Esophagus squamous epithelium (tissue), 5 donors: Measurements from ENCODE around the gene GMDS. TPM values are rescaled to one million over a fixed set of nuclear protein-coding genes. Genes with fewer than 3 reads are reported as not detected.

Experiments
- DNase-seq: peaks from one replicate; lab custom pipeline; 2025; lab: John Stamatoyannopoulos, UW
- H3K27ac ChIP-seq, 4 donors: fragments of 200-600 bp; sonication (generic); one replicate each; pipeline ENCODE4 v1.5.1; 2016 to 2019; ENCODE audit warnings: mild to moderate bottlenecking in 1 of 4
- H3K27me3 ChIP-seq, 4 donors: fragments of 200-600 bp; sonication (generic); 1 replicate in 3 of 4; 2 replicates in 1 of 4; pipeline versions ENCODE4 v1.5.1 to v1.6.0; 2017 to 2021; ENCODE audit warnings: antibody characterized with exemption in 1 of 4
- H3K36me3 ChIP-seq, 3 donors: fragments of 200-600 bp; sonication (generic); one replicate each; pipeline ENCODE4 v1.5.1; 2016 to 2019
- H3K4me1 ChIP-seq, 3 donors: fragments of 200-600 bp; sonication (generic); one replicate each; pipeline ENCODE4 v1.5.1; 2017 to 2019
- H3K4me3 ChIP-seq, 4 donors: fragments of 200-600 bp; sonication (generic); 1 replicate in 3 of 4; 2 replicates in 1 of 4; pipeline ENCODE4 v1.5.1; 2016 to 2019; ENCODE audit warnings: mild to moderate bottlenecking in 2 of 4, moderate library complexity in 1 of 4
- H3K9me3 ChIP-seq, 3 donors: fragments of 200-600 bp; sonication (generic); one replicate each; pipeline ENCODE4 v1.5.1; 2016 to 2019
- POLR2A ChIP-seq, 4 donors: fragments of 450-650 bp; IDR thresholded peaks; one replicate each; pipeline ENCODE4 v1.6.1; 2017; ENCODE audit warnings: antibody characterized with exemption in 4 of 4, mild to moderate bottlenecking in 4 of 4, moderate library complexity in 3 of 4
- WGBS, 2 donors: methylation state at CpG; one replicate each; pipeline ENCODE4 v1.1.5; 2018; 5-methylcytosine and 5-hydroxymethylcytosine counted together
- intact Hi-C: fragments of 100-400 bp; cut with DNase I; formaldehyde crosslinking; loops from one replicate; pipeline ENCODE4 v1.15.0; 2022
- total RNA-seq, 4 donors: library from RNA; depleted of rRNA; stranded (reverse); fragments of >200 nt; gene quantifications; one replicate each; pipeline ENCODE4 v1.1.0, GENCODE V29; 2016
- TF ChIP-seq, protein P1 (sequence below), 6 experiments: fragments of 450-650 bp in 4 of 6; fragments of 200-600 bp in 2 of 6; sonication (generic) in 2 of 6; IDR thresholded peaks; one replicate each; pipeline ENCODE4 v1.5.1; 2016 to 2019; ENCODE audit warnings: antibody characterized with exemption in 6 of 6, mild to moderate bottlenecking in 4 of 6, moderate library complexity in 4 of 6
- donor health status: DM: yes; HTN: yes; CAD: no.

The GMDS gene
- total RNA-seq, 4 donors from 2014 or later, result 17.9 to 58.7 (median 36.7) TPM

DNA sequence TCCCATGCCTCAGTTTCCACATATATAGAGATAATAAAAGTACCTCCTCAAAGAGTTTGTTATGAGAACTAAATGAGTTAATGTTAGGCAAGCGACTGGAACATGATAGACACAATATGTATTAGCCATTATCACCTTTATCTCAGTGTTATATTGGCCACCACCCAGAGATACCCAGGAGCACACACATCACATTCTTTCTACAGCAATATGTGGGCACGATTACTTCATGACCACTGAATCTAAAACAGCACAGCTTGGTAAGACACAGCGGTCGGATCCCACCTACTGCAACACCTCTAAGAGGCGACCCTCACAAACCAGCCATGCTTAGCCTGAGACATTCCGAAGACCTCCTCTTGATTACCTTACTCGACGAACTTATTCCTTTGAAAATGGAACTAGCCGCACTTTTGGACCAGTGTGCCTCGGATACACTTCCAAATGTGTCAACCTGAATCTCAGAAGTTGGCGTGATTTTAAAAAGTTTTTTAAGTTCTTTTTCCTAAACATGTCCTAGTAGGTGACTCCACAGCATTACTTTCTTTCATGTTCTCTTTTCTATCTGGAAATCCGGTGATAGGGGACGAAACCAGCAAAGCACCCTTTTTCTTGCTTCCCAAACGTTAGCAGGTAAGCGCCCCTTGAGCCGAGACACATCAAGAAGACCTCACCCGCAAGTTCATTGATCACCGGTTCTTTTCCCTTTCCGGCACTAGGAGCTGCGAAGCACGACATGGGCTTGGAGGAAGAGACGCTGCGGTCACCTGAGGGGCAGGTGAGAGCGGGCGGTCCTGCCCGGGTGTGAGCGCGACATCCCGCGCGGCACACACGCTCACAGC is 923 bp downstream of the GMDS start:
- Histone ChIP-seq H3K36me3 (peaks cover 0 to 6% (median 0%) of the 10 kb centered on the region in 3 donors), H3K27me3 (peaks cover 0 to 40% (median 0%) of the 10 kb centered on the region in 4 donors), H3K9me3 (no peaks in the 10 kb centered on the region), H3K4me3 (peak overlapping the region; percentile 74 to 98 (median 84)), H3K4me1 (peaks cover 7 to 30% (median 8%) of the 10 kb centered on the region in 3 donors), H3K27ac (peak overlapping the region; percentile 76 to 94 (median 86))
- intact Hi-C loops, result no loop called here
- WGBS, 2 donors, result 32 to 47% methylated on average over 18 to 26 of the region's 32 CpGs
- TF ChIP-seq, protein P1, sequence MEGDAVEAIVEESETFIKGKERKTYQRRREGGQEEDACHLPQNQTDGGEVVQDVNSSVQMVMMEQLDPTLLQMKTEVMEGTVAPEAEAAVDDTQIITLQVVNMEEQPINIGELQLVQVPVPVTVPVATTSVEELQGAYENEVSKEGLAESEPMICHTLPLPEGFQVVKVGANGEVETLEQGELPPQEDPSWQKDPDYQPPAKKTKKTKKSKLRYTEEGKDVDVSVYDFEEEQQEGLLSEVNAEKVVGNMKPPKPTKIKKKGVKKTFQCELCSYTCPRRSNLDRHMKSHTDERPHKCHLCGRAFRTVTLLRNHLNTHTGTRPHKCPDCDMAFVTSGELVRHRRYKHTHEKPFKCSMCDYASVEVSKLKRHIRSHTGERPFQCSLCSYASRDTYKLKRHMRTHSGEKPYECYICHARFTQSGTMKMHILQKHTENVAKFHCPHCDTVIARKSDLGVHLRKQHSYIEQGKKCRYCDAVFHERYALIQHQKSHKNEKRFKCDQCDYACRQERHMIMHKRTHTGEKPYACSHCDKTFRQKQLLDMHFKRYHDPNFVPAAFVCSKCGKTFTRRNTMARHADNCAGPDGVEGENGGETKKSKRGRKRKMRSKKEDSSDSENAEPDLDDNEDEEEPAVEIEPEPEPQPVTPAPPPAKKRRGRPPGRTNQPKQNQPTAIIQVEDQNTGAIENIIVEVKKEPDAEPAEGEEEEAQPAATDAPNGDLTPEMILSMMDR (IDR thresholded peaks at IDR 0.05), result no peak
- TF ChIP-seq POLR2A (IDR thresholded peaks at IDR 0.05), result no peak
- no peak for DNase-seq

DNA sequence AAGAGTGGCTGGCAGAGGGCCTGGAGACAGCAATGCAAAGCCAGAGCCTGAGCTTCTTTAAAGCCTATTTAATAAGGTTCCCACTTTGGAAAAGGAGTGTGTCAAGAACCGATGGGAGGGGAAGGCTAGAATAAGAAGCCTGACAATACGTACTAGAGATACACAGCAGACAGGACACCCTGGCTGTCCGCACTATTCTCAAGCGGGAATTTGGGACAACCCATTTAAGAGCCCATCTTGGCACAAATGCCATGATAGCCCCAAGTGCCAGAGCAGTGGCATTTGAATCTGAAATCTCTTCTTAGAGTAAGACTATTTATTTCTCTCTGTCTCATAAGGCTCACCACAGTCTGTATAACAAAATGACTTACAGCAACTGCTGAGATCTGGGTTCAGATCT is 3.1 kb downstream of the GMDS start:
- TF ChIP-seq, protein P1 (IDR thresholded peaks at IDR 0.05), result no peak
- TF ChIP-seq POLR2A (IDR thresholded peaks at IDR 0.05), result no peak
- Histone ChIP-seq H3K9me3 (no peaks in the 10 kb centered on the region), H3K27ac (no peak overlapping the region), H3K4me3 (no peak overlapping the region), H3K4me1 (peaks cover 8 to 34% (median 8%) of the 10 kb centered on the region in 3 donors), H3K36me3 (no peaks in the 10 kb centered on the region), H3K27me3 (peaks cover 0 to 52% (median 0%) of the 10 kb centered on the region in 4 donors)
- DNase-seq, result no peak
- WGBS, 2 donors, result 75 to 83% methylated on average over 4 of the region's 4 CpGs
- intact Hi-C loops, result no loop called here

DNA sequence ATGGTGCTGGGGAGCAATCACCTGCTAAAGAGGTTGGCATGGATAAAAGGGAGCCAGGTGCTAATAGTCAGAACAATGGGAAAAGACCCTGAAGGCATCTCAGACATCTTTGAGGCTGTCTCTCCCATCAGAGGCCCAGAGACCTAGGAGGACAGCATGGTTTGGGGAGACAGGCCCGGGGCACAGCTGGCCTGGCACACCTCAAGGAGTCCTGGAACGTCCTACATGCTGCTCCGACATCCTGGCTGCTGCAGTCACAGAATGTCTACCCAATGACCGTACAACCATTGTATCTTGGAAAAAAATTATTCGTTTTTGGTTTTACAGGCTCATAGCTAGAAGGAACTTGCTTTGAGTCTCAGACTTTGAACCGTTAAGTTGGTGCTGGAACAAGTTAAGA is 4.4 kb downstream of the GMDS start:
- intact Hi-C loops, result no loop called here
- no peaks in the 10 kb centered on the region for H3K36me3 ChIP-seq
- no peaks in the 10 kb centered on the region for H3K9me3 ChIP-seq
- peaks cover 0 to 35% (median 8%) of the 10 kb centered on the region in 3 donors for H3K4me1 ChIP-seq
- TF ChIP-seq, protein P1 (IDR thresholded peaks at IDR 0.05), result no peak
- no peak for TF ChIP-seq POLR2A (IDR thresholded peaks at IDR 0.05)
- no peak overlapping the region for H3K4me3 ChIP-seq
- WGBS, 2 donors, result 87 to 92% methylated on average over 6 of the region's 6 CpGs
- no peak overlapping the region for H3K27ac ChIP-seq
- H3K27me3 ChIP-seq, result peaks cover 0 to 53% (median 0%) of the 10 kb centered on the region in 4 donors
- no peak for DNase-seq

DNA sequence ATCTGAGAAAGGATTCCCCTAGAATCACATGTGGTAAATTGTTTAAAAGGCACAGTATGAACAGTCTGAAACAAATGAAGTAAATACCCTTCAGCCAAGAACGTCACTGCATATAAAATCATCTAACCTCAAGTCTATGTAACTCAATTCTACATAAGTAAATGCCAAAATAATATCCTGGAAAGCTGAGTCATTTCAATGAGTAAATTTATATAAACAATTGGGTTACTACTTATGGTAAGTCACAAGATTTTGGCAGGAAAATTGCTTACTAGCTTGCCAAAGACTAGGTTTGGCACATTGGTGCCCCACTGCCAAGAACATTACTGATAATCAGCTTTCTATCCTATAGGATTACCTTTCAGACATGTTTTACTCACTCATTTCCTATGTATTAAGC is 8.4 kb downstream of the GMDS start:
- TF ChIP-seq, protein P1 (IDR thresholded peaks at IDR 0.05), result no peak
- TF ChIP-seq POLR2A (IDR thresholded peaks at IDR 0.05), result no peak
- Histone ChIP-seq H3K4me1 (peaks cover 0 to 16% (median 8%) of the 10 kb centered on the region in 3 donors), H3K36me3 (no peaks in the 10 kb centered on the region), H3K9me3 (no peaks in the 10 kb centered on the region), H3K4me3 (no peak overlapping the region), H3K27ac (no peak overlapping the region), H3K27me3 (peaks cover 0 to 76% (median 0%) of the 10 kb centered on the region in 4 donors)
- intact Hi-C loops, result no loop called here
- WGBS, 2 donors, result 19 to 20% methylated on average over 1 of the region's 1 CpG
- no peak for DNase-seq
